HCT116 (cell line): Measurements from ENCODE around the gene BSCL2.
"Not testable (repeated sequence)": the region's sequence is repeated elsewhere in the genome, so short reads cannot be mapped to it uniquely, and the experiment has no call there.

Experiments used
- CBX3 ChIP-seq: IDR thresholded peaks from 2 replicates; pipeline ENCODE4 v1.6.1; 2012; ENCODE audit warnings: low read depth
- EGR1 ChIP-seq: IDR thresholded peaks from 2 replicates; pipeline ENCODE4 v1.6.1; 2012; ENCODE audit warnings: low read depth
- ELF1 ChIP-seq: IDR thresholded peaks from 2 replicates; pipeline ENCODE4 v1.6.1; 2012; ENCODE audit warnings: low read depth, borderline replicate concordance
- EZH2 ChIP-seq: fragments of 200-600 bp; sonication (generic); IDR thresholded peaks from 2 replicates; pipeline ENCODE4 v1.6.1; 2017; ENCODE audit warnings: antibody characterized with exemption, mixed run types
- EZH2phosphoT487 ChIP-seq: fragments of 200-600 bp; IDR thresholded peaks from 2 replicates; pipeline ENCODE4 v1.6.1; 2018; ENCODE audit warnings: antibody characterized with exemption, borderline replicate concordance
- ZFX ChIP-seq: fragments of 450-650 bp; IDR thresholded peaks from 2 replicates; pipeline ENCODE4 v1.6.1; 2017
- TF ChIP-seq, protein P1 (sequence below), 3 experiments: fragments of 200-600 bp in 1 of 3; sonication (generic) in 1 of 3; IDR thresholded peaks in 2 of 3; conservative IDR thresholded peaks in 1 of 3; 2 replicates each; pipeline ENCODE4 v1.5.1; 2012 to 2017; ENCODE audit warnings: low read depth in 2 of 3, low read length in 2 of 3, antibody characterized with exemption in 1 of 3, borderline replicate concordance in 1 of 3, control low read depth in 1 of 3, mild to moderate bottlenecking in 1 of 3, mixed read lengths in 1 of 3, mixed run types in 1 of 3, moderate library complexity in 1 of 3; ENCODE audit not compliant: insufficient read depth in 1 of 3

DNA sequence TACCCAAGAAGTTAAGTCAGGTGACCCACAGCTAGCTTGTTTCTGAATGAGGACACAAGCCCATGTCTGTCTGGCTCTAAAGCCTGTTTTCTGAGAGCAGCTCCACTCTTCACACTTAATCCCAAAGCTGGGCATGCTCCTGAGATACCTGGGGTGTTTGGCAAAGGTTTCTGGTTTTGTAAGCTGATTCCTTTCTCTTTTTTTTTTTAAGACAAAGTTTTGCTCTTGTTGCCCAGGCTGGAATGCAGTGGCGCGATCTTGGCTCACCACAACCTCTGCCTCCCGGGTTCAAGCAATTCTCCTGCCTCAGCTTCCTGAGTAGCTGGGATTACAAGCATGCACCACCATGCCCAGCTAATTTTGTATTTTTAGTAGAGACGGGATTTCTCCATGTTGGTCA is 13.6 kb downstream of the BSCL2 start:
- not testable (repeated sequence) for TF ChIP-seq CBX3, ZFX, EZH2phosphoT487, EZH2, ELF1, EGR1
- TF ChIP-seq, protein P1, sequence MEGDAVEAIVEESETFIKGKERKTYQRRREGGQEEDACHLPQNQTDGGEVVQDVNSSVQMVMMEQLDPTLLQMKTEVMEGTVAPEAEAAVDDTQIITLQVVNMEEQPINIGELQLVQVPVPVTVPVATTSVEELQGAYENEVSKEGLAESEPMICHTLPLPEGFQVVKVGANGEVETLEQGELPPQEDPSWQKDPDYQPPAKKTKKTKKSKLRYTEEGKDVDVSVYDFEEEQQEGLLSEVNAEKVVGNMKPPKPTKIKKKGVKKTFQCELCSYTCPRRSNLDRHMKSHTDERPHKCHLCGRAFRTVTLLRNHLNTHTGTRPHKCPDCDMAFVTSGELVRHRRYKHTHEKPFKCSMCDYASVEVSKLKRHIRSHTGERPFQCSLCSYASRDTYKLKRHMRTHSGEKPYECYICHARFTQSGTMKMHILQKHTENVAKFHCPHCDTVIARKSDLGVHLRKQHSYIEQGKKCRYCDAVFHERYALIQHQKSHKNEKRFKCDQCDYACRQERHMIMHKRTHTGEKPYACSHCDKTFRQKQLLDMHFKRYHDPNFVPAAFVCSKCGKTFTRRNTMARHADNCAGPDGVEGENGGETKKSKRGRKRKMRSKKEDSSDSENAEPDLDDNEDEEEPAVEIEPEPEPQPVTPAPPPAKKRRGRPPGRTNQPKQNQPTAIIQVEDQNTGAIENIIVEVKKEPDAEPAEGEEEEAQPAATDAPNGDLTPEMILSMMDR (IDR thresholded peaks at IDR 0.05 in 2 of 3, conservative IDR thresholded peaks at IDR 0.05 in 1 of 3; ENCODE audit: borderline replicate concordance in 1 of 3, insufficient read depth in 1 of 3, low read depth in 2 of 3, low read length in 2 of 3), result not testable (repeated sequence)
